ENCODE results near the gene RBBP7. TPM values are rescaled to one million over a fixed set of nuclear protein-coding genes. Genes with fewer than 3 reads are reported as not detected.

Gene RBBP7
- total RNA-seq, 1 experiment from 2014 or later, result 155 TPM

DNA sequence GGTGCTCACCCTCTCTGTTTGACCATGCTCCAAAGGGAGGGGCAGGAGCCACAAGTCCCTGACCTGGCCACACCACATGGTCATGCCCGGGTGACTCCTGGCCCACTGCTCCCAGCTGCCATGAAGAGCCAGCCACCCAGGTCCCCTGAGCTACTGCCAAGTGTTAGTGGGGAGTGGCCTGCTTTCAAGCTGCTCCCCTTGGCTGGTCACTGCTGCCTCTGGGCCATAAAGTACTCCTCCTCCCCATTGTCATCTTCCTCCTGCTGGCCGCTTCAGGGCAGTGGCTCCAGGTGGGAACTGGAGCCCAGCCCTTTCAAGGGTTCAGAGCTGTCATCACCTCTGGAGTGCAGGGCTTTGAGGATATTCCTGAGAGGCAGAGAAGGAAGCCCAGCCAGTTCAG is 27.3 kb upstream of the RBBP7 start:
- no peaks in the 10 kb centered on the region for H3K4me1 ChIP-seq (ENCODE audit: insufficient read depth, low read length)
- no peak for DNase-seq
- H3K4me2 ChIP-seq (ENCODE audit: low read length), result no peak overlapping the region
- no peak overlapping the region for H3K9ac ChIP-seq (ENCODE audit: low read length)
- no peaks in the 10 kb centered on the region for H3K36me3 ChIP-seq (ENCODE audit: low read depth, low read length)
- ATAC-seq, result no peak
- H3K9me2 ChIP-seq (replicated peaks; ENCODE audit: low read length), result no peaks in the 10 kb centered on the region
- H3F3A ChIP-seq (ENCODE audit: low read length, unreplicated experiment), result no peaks in the 10 kb centered on the region
- no peaks in the 10 kb centered on the region for H4K20me1 ChIP-seq (ENCODE audit: low read length)
- ChIA-PET CTCF (no interaction called here), POLR2A (ENCODE audit: unreplicated experiment) (no interaction called here)
- intact Hi-C loops (cut with micrococcal nuclease), result no loop called here
- no peak overlapping the region for H3K27ac ChIP-seq (ENCODE audit: low read length)
- TF ChIP-seq EZH2 (IDR thresholded peaks at IDR 0.05; ENCODE audit: low read length, unreplicated experiment) (no peak), EZH2phosphoT487 (IDR thresholded peaks at IDR 0.05; ENCODE audit: borderline replicate concordance, low read length) (no peak)
- TF ChIP-seq, protein P1, sequence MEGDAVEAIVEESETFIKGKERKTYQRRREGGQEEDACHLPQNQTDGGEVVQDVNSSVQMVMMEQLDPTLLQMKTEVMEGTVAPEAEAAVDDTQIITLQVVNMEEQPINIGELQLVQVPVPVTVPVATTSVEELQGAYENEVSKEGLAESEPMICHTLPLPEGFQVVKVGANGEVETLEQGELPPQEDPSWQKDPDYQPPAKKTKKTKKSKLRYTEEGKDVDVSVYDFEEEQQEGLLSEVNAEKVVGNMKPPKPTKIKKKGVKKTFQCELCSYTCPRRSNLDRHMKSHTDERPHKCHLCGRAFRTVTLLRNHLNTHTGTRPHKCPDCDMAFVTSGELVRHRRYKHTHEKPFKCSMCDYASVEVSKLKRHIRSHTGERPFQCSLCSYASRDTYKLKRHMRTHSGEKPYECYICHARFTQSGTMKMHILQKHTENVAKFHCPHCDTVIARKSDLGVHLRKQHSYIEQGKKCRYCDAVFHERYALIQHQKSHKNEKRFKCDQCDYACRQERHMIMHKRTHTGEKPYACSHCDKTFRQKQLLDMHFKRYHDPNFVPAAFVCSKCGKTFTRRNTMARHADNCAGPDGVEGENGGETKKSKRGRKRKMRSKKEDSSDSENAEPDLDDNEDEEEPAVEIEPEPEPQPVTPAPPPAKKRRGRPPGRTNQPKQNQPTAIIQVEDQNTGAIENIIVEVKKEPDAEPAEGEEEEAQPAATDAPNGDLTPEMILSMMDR (conservative IDR thresholded peaks at IDR 0.05; ENCODE audit: low read depth, low read length), result no peak
- no peaks in the 10 kb centered on the region for H3K9me3 ChIP-seq (ENCODE audit: low read length)
- H3K79me2 ChIP-seq (ENCODE audit: low read length), result no peaks in the 10 kb centered on the region
- H3K27me3 ChIP-seq (ENCODE audit: low read length), result no peaks in the 10 kb centered on the region
- H2AFZ ChIP-seq (ENCODE audit: low read length), result no peak overlapping the region
- H3K4me3 ChIP-seq (ENCODE audit: low read length), result no peak overlapping the region
- no TSS peak for BruUV-seq (replicated peaks)

DNA sequence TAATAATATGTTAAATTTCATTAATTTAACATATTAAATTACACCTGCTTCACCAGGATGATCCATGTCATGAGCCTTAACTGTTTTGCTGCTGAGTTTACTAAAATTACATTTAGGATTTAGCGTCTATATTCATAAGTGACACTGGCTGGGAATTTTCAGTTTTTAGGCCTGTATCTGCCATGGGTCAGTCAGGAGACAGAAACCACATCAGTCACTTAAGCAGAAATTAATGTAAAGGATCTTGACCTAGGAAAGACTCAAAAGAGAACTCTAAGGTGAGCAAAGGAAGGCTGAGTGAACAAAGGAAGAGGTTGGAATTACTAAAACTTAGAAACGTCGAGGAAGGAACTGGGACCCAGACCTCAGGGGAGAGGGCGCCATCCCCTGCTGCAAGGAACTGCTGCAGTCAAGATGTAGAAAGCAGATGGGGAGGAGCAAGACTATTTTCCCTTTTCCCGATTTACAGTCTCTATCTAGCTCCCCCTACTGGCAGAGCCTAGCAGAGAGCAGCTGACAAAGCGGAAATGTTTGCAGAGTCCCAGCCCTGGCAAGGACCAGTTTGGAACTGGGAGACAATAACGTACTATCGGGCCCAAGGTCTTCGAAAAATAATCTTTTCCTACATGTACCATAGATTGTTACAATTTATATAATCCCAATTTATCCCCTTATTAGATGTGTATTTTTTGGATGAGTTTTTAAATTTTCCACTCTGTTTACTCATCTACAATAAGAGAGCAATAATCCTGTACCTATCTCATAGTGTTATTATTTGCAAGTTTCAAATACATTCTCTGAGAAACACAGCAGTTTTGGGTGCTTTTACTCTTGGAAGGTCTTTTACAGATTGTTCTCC is 22.6 kb upstream of the RBBP7 start:
- Histone ChIP-seq H3K9ac (ENCODE audit: low read length) (no peak overlapping the region), H3F3A (ENCODE audit: low read length, unreplicated experiment) (no peaks in the 10 kb centered on the region), H3K79me2 (ENCODE audit: low read length) (no peaks in the 10 kb centered on the region), H3K4me2 (ENCODE audit: low read length) (peak overlapping the region; percentile 63; the same call in 1 of the 2 replicates), H4K20me1 (ENCODE audit: low read length) (no peaks in the 10 kb centered on the region), H3K9me3 (ENCODE audit: low read length) (no peaks in the 10 kb centered on the region), H3K27ac (ENCODE audit: low read length) (no peak overlapping the region), H3K4me3 (ENCODE audit: low read length) (peak overlapping the region; percentile 30; the same call in 1 of the 2 replicates), H3K36me3 (ENCODE audit: low read depth, low read length) (no peaks in the 10 kb centered on the region), H3K9me2 (replicated peaks; ENCODE audit: low read length) (no peaks in the 10 kb centered on the region), H3K27me3 (ENCODE audit: low read length) (no peaks in the 10 kb centered on the region), H2AFZ (ENCODE audit: low read length) (peak overlapping the region; percentile 90), H3K4me1 (ENCODE audit: insufficient read depth, low read length) (no peaks in the 10 kb centered on the region)
- BruUV-seq (replicated peaks), result no TSS peak
- TF ChIP-seq EZH2 (IDR thresholded peaks at IDR 0.05; ENCODE audit: low read length, unreplicated experiment) (no peak), EZH2phosphoT487 (IDR thresholded peaks at IDR 0.05; ENCODE audit: borderline replicate concordance, low read length) (no peak)
- TF ChIP-seq, protein P1 (conservative IDR thresholded peaks at IDR 0.05; ENCODE audit: low read depth, low read length), result peak; percentile 91
- DNase-seq (peak; percentile 85), ATAC-seq (peak; percentile 91)
- ChIA-PET POLR2A (ENCODE audit: unreplicated experiment) (no interaction called here), CTCF (interaction anchor here (1.0 to 1.8 kb wide), 3 partner anchors 10 to 154 kb away, joined by 4 to 11 read pairs (median 7); no protein-coding TSS in a partner anchor)
- intact Hi-C loops (cut with micrococcal nuclease), result loop anchor here (1.0 kb wide), 1 partner anchor 66 kb away; no protein-coding TSS in a partner anchor

- no peaks in the 10 kb centered on the region for H3K79me2 ChIP-seq (ENCODE audit: low read length)
- ATAC-seq (no peak), DNase-seq (no peak)
- no peaks in the 10 kb centered on the region for H3F3A ChIP-seq (ENCODE audit: low read length, unreplicated experiment)
- no peaks in the 10 kb centered on the region for H4K20me1 ChIP-seq (ENCODE audit: low read length)
- H3K9ac ChIP-seq (ENCODE audit: low read length), result no peak overlapping the region
- no peak overlapping the region for H3K27ac ChIP-seq (ENCODE audit: low read length)
- H3K9me3 ChIP-seq (ENCODE audit: low read length), result no peaks in the 10 kb centered on the region
- BruUV-seq (replicated peaks), result no TSS peak
- CTCF ChIA-PET, result interaction anchor here (0.7 to 1.5 kb wide), 2 partner anchors 155 to 161 kb away, joined by 3 to 9 read pairs; no protein-coding TSS in a partner anchor
- no peaks in the 10 kb centered on the region for H3K9me2 ChIP-seq (replicated peaks; ENCODE audit: low read length)
- intact Hi-C loops (cut with micrococcal nuclease), result no loop called here
- peaks cover 3% of the 10 kb centered on the region; the same call in 1 of the 2 replicates for H3K4me1 ChIP-seq (ENCODE audit: insufficient read depth, low read length)
- H3K36me3 ChIP-seq (ENCODE audit: low read depth, low read length), result no peaks in the 10 kb centered on the region
- TF ChIP-seq EZH2phosphoT487 (IDR thresholded peaks at IDR 0.05; ENCODE audit: borderline replicate concordance, low read length) (no peak), EZH2 (IDR thresholded peaks at IDR 0.05; ENCODE audit: low read length, unreplicated experiment) (no peak)
- TF ChIP-seq, protein P1 (conservative IDR thresholded peaks at IDR 0.05; ENCODE audit: low read depth, low read length), result no peak
- H3K27me3 ChIP-seq (ENCODE audit: low read length), result no peaks in the 10 kb centered on the region
- POLR2A ChIA-PET (ENCODE audit: unreplicated experiment), result no interaction called here
- H2AFZ ChIP-seq (ENCODE audit: low read length), result no peak overlapping the region
- no peak overlapping the region for H3K4me2 ChIP-seq (ENCODE audit: low read length)
- no peak overlapping the region for H3K4me3 ChIP-seq (ENCODE audit: low read length)
These were observed 15.5 kb upstream of the RBBP7 start for GRCh38 chrX:16885628-16886027.
